ENCODE results near the gene ZP2. TPM values are rescaled to one million over a fixed set of nuclear protein-coding genes. Genes with fewer than 3 reads are reported as not detected.

The ZP2 gene
- total and polyA plus RNA-seq, 9 of the 15 experiments (the other 6 are each of a cell fraction or from before 2014, with no cell fraction given) = not detected

DNA sequence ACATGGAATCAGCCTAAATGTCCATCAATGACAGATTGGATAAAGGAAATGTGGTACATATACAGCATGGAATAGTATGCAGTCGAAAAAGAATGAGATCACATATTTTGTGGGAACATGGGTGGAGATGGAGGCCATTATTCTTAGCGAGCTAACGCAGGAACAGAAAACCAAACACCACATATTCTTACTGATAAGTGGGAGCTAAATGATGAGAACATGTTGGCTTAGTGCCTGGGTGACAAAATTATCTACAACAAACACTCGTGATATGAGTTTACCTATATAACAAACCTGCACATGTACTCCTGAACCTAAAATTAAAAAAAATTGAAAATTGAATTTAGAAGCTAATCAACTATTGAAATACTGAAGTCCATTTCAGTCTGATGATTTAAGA, 28.3 kb upstream of the ZP2 start (continued):
- TF ChIP-seq ZNF184 (CRISPR knock-in tag; IDR thresholded peaks at IDR 0.05) (no peak), ZFPM2 (CRISPR knock-in tag; IDR thresholded peaks at IDR 0.05) (no peak), STAT5B (CRISPR knock-in tag; IDR thresholded peaks at IDR 0.05) (no peak), EHMT2 (IDR thresholded peaks at IDR 0.05) (no peak), ILK (tag; IDR thresholded peaks at IDR 0.05; ENCODE audit: borderline replicate concordance, low read depth) (no peak), ZNF699 (CRISPR knock-in tag; IDR thresholded peaks at IDR 0.05; ENCODE audit: insufficient replicate concordance) (no peak), TAF9B (IDR thresholded peaks at IDR 0.05; ENCODE audit: partially characterized antibody) (no peak), MCM7 (IDR thresholded peaks at IDR 0.05) (no peak), COPS2 (conservative IDR thresholded peaks at IDR 0.05) (no peak), ATF7 (IDR thresholded peaks at IDR 0.05) (peak; percentile 34; the same call in 1 of the 2 replicates), KAT2B (IDR thresholded peaks at IDR 0.05; ENCODE audit: low read depth, low read length) (no peak), SRSF3 (IDR thresholded peaks at IDR 0.05; ENCODE audit: insufficient read depth, low read length) (no peak), MIER1 (IDR thresholded peaks at IDR 0.05; ENCODE audit: low read depth) (no peak), POLR2AphosphoS5 (IDR thresholded peaks at IDR 0.05; ENCODE audit: control insufficient read depth, insufficient read depth, low read depth, low read length) (no peak)
- TF ChIP-seq, protein P1, sequence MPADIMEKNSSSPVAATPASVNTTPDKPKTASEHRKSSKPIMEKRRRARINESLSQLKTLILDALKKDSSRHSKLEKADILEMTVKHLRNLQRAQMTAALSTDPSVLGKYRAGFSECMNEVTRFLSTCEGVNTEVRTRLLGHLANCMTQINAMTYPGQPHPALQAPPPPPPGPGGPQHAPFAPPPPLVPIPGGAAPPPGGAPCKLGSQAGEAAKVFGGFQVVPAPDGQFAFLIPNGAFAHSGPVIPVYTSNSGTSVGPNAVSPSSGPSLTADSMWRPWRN (IDR thresholded peaks at IDR 0.05; ENCODE audit: low read depth) = no peak
- TF ChIP-seq, protein P2, sequence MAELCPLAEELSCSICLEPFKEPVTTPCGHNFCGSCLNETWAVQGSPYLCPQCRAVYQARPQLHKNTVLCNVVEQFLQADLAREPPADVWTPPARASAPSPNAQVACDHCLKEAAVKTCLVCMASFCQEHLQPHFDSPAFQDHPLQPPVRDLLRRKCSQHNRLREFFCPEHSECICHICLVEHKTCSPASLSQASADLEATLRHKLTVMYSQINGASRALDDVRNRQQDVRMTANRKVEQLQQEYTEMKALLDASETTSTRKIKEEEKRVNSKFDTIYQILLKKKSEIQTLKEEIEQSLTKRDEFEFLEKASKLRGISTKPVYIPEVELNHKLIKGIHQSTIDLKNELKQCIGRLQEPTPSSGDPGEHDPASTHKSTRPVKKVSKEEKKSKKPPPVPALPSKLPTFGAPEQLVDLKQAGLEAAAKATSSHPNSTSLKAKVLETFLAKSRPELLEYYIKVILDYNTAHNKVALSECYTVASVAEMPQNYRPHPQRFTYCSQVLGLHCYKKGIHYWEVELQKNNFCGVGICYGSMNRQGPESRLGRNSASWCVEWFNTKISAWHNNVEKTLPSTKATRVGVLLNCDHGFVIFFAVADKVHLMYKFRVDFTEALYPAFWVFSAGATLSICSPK (IDR thresholded peaks at IDR 0.05; ENCODE audit: borderline replicate concordance) = no peak
- TF ChIP-seq, protein P3, sequence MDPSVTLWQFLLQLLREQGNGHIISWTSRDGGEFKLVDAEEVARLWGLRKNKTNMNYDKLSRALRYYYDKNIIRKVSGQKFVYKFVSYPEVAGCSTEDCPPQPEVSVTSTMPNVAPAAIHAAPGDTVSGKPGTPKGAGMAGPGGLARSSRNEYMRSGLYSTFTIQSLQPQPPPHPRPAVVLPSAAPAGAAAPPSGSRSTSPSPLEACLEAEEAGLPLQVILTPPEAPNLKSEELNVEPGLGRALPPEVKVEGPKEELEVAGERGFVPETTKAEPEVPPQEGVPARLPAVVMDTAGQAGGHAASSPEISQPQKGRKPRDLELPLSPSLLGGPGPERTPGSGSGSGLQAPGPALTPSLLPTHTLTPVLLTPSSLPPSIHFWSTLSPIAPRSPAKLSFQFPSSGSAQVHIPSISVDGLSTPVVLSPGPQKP (CRISPR knock-in tag; IDR thresholded peaks at IDR 0.05) = no peak
